Muscle layer of colon (tissue), 2 donors: ENCODE measurements around the gene GRM5.
A peak's percentile ranks its signal among the peaks of the same experiment; 100 is the strongest.

Source experiments
- H3K27ac ChIP-seq: one replicate; pipeline ENCODE4 v1.7.0; 2013; ENCODE audit warnings: low read depth, mild to moderate bottlenecking, low read length, moderate library complexity
- H3K27me3 ChIP-seq, 2 donors: one replicate each; pipeline ENCODE4 v1.7.0; 2013; ENCODE audit warnings: low read length in 2 of 2, mild to moderate bottlenecking in 2 of 2; ENCODE audit not compliant: insufficient read depth in 2 of 2, control insufficient read depth in 1 of 2
- H3K36me3 ChIP-seq: one replicate; pipeline ENCODE4 v1.7.0; 2013; ENCODE audit warnings: mild to moderate bottlenecking, low read length; ENCODE audit not compliant: insufficient read depth
- H3K4me1 ChIP-seq: one replicate; pipeline ENCODE4 v1.7.0; 2013; ENCODE audit warnings: mild to moderate bottlenecking, low read length; ENCODE audit not compliant: insufficient read depth
- H3K4me3 ChIP-seq, 2 donors: one replicate each; pipeline ENCODE4 v1.7.0; 2013; ENCODE audit warnings: low read length in 2 of 2, low read depth in 1 of 2, mild to moderate bottlenecking in 1 of 2, moderate library complexity in 1 of 2
- H3K9ac ChIP-seq: one replicate; pipeline ENCODE4 v1.7.0; 2013; ENCODE audit warnings: low read length
- H3K9me3 ChIP-seq: one replicate; pipeline ENCODE4 v1.7.0; 2013; ENCODE audit warnings: mild to moderate bottlenecking, low read length
- donor health status: abdominal sarcoma.
- donor health status: Adenocarcinoma of cecum.

Gene GRM5

GRCh38 chr11:88555018-88555828, 510.6 kb downstream of the GRM5 start:
- no peaks in the 10 kb centered on the region for H3K36me3 ChIP-seq
- no peaks in the 10 kb centered on the region for H3K27me3 ChIP-seq
- no peak overlapping the region for H3K9ac ChIP-seq
- H3K9me3 ChIP-seq, result no peaks in the 10 kb centered on the region
- H3K4me1 ChIP-seq, result no peaks in the 10 kb centered on the region
- H3K27ac ChIP-seq, result no peak overlapping the region
- H3K4me3 ChIP-seq, result no peak overlapping the region

GRCh38 chr11:88553204-88553603, 512.6 kb downstream of the GRM5 start:
- Histone ChIP-seq H3K36me3 (no peaks in the 10 kb centered on the region), H3K9ac (no peak overlapping the region), H3K27ac (no peak overlapping the region), H3K4me3 (no peak overlapping the region), H3K27me3 (no peaks in the 10 kb centered on the region), H3K9me3 (no peaks in the 10 kb centered on the region), H3K4me1 (no peaks in the 10 kb centered on the region)

- Histone ChIP-seq H3K9ac (no peak overlapping the region), H3K9me3 (no peaks in the 10 kb centered on the region), H3K4me3 (no peak overlapping the region), H3K36me3 (no peaks in the 10 kb centered on the region), H3K4me1 (no peaks in the 10 kb centered on the region), H3K27me3 (no peaks in the 10 kb centered on the region), H3K27ac (no peak overlapping the region)
Measured at GRCh38 chr11:88552379-88553062, 513.3 kb downstream of the GRM5 start.

GRCh38 chr11:88544656-88545280, 521.0 kb downstream of the GRM5 start:
- Histone ChIP-seq H3K9me3 (no peaks in the 10 kb centered on the region), H3K4me1 (peaks cover 7% of the 10 kb centered on the region), H3K27me3 (no peaks in the 10 kb centered on the region), H3K4me3 (no peak overlapping the region), H3K36me3 (no peaks in the 10 kb centered on the region), H3K9ac (no peak overlapping the region), H3K27ac (no peak overlapping the region)

GRCh38 chr11:88543902-88544655, 521.7 kb downstream of the GRM5 start:
- peaks cover 7% of the 10 kb centered on the region for H3K4me1 ChIP-seq
- H3K9ac ChIP-seq, result no peak overlapping the region
- H3K27me3 ChIP-seq, result no peaks in the 10 kb centered on the region
- no peak overlapping the region for H3K4me3 ChIP-seq
- no peaks in the 10 kb centered on the region for H3K36me3 ChIP-seq
- H3K9me3 ChIP-seq, result no peaks in the 10 kb centered on the region
- no peak overlapping the region for H3K27ac ChIP-seq

- H3K9ac ChIP-seq, result no peak overlapping the region
- no peaks in the 10 kb centered on the region for H3K9me3 ChIP-seq
- H3K27ac ChIP-seq, result no peak overlapping the region
- H3K27me3 ChIP-seq, result no peaks in the 10 kb centered on the region
- H3K4me3 ChIP-seq, result no peak overlapping the region
- H3K4me1 ChIP-seq, result peaks cover 13% of the 10 kb centered on the region
- H3K36me3 ChIP-seq, result no peaks in the 10 kb centered on the region
Measured at GRCh38 chr11:88541006-88541405, 524.8 kb downstream of the GRM5 start.

- no peaks in the 10 kb centered on the region for H3K36me3 ChIP-seq
- peaks cover 6% of the 10 kb centered on the region for H3K4me1 ChIP-seq
- no peaks in the 10 kb centered on the region for H3K9me3 ChIP-seq
- no peak overlapping the region for H3K27ac ChIP-seq
- H3K9ac ChIP-seq, result no peak overlapping the region
- no peak overlapping the region for H3K4me3 ChIP-seq
- H3K27me3 ChIP-seq, result no peaks in the 10 kb centered on the region
Measured at GRCh38 chr11:88538098-88538497, 527.7 kb downstream of the GRM5 start.

GRCh38 chr11:88537613-88538012, 528.2 kb downstream of the GRM5 start:
- Histone ChIP-seq H3K27me3 (no peaks in the 10 kb centered on the region), H3K4me1 (peaks cover 6% of the 10 kb centered on the region), H3K9ac (no peak overlapping the region), H3K9me3 (no peaks in the 10 kb centered on the region), H3K36me3 (no peaks in the 10 kb centered on the region), H3K27ac (no peak overlapping the region), H3K4me3 (no peak overlapping the region)

GRCh38 chr11:88536616-88537265, 529.0 kb downstream of the GRM5 start:
- Histone ChIP-seq H3K27me3 (no peaks in the 10 kb centered on the region), H3K4me3 (no peak overlapping the region), H3K27ac (peak overlapping the region; percentile 51), H3K9me3 (no peaks in the 10 kb centered on the region), H3K36me3 (no peaks in the 10 kb centered on the region), H3K9ac (no peak overlapping the region), H3K4me1 (peaks cover 6% of the 10 kb centered on the region)

- peak overlapping the region; percentile 51 for H3K27ac ChIP-seq
- H3K27me3 ChIP-seq, result no peaks in the 10 kb centered on the region
Measured at GRCh38 chr11:88535916-88536547, 529.8 kb downstream of the GRM5 start.

More at GRCh38 chr11:88535916-88536547, 529.8 kb downstream of the GRM5 start:
- Histone ChIP-seq H3K4me3 (no peak overlapping the region), H3K36me3 (no peaks in the 10 kb centered on the region), H3K4me1 (peaks cover 6% of the 10 kb centered on the region), H3K9me3 (no peaks in the 10 kb centered on the region), H3K9ac (no peak overlapping the region)
